Measurements from ENCODE around the gene BRF1. TPM values are rescaled to one million over a fixed set of nuclear protein-coding genes. Genes with fewer than 3 reads are reported as not detected.

Gene BRF1
- total RNA-seq, 2 experiments from 2014 or later, result 32.2 to 51.8 TPM

DNA sequence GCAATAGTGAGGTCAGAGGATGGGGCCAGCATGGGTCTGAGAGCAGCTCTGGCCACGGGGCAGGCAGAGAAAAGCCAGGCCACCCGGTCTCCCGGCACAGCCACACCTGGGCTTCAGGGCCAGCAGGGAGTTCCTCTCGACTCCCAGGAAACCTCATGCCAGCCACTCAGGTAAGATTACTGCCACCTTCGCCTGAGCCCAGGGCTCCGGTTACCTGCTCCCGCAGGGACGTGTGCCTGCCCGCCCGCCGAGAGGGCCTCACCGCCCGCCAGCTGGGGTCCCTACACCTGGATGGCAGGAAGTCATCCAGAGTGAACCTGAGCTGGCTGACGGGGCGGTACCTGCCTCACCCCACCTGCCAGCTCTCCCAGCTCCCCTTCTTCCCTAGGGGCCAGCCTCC lies 139.5 kb downstream of the BRF1 start:
- DNase-seq, result no peak
- Mint-ChIP-seq H3K9me3 (ENCODE audit: low read depth) (no peaks in the 10 kb centered on the region), H3K27ac (no peak overlapping the region), H3K4me1 (no peaks in the 10 kb centered on the region), H3K4me3 (no peak overlapping the region), H3K36me3 (no peaks in the 10 kb centered on the region), H3K27me3 (no peaks in the 10 kb centered on the region)
- no peak for ATAC-seq
- CTCF ChIA-PET, result no interaction called here

- no peaks in the 10 kb centered on the region for H3K27me3 Mint-ChIP-seq
- no peaks in the 10 kb centered on the region for H3K36me3 Mint-ChIP-seq
- no peaks in the 10 kb centered on the region for H3K4me1 Mint-ChIP-seq
- no peak for ATAC-seq
- H3K27ac Mint-ChIP-seq, result no peak overlapping the region
- DNase-seq, result no peak
- CTCF ChIA-PET, result no interaction called here
- H3K4me3 Mint-ChIP-seq, result no peak overlapping the region
- H3K9me3 Mint-ChIP-seq (ENCODE audit: low read depth), result no peaks in the 10 kb centered on the region
Observed at GRCh38 chr14:105160776-105161175, 140.0 kb downstream of the BRF1 start.

GRCh38 chr14:105159344-105159743 lies 141.5 kb downstream of the BRF1 start:
- Mint-ChIP-seq H3K27me3 (no peaks in the 10 kb centered on the region), H3K4me1 (no peaks in the 10 kb centered on the region), H3K9me3 (ENCODE audit: low read depth) (no peaks in the 10 kb centered on the region), H3K36me3 (no peaks in the 10 kb centered on the region), H3K27ac (no peak overlapping the region), H3K4me3 (no peak overlapping the region)
- CTCF ChIA-PET, result interaction anchor here (0.9 kb wide), 1 partner anchor 10 kb away, joined by 3 read pairs; no protein-coding TSS in a partner anchor
- ATAC-seq (no peak), DNase-seq (no peak)

Other genes with a start within 250 kb of the BRF1 start
- gene GPR132, start 235.6 kb downstream of the BRF1 start, total RNA-seq, result 10 to 100 TPM; 47.4 to 49.4 TPM
- gene JAG2, start 132.2 kb downstream of the BRF1 start, total RNA-seq, result 1 to 10 TPM in 1 of 2 experiments, under 1 TPM in 1; 0.76 to 3.2 TPM
- gene NUDT14, start 119.7 kb downstream of the BRF1 start, total RNA-seq, result 10 to 100 TPM; 16.2 to 20.9 TPM
- gene BTBD6, start 52.5 kb downstream of the BRF1 start, total RNA-seq, result 10 to 100 TPM; 47.1 to 49.0 TPM
- gene PACS2, start 13.7 kb upstream of the BRF1 start, total RNA-seq, result 10 to 100 TPM; 27.8 to 40.2 TPM
- 1 to 10 TPM; 3.4 to 3.7 TPM for gene TEX22, start 97.5 kb upstream of the BRF1 start, total RNA-seq
- 100 to 1,000 TPM; 134 to 141 TPM for gene MTA1, start 118.8 kb upstream of the BRF1 start, total RNA-seq
- gene CRIP2, start 173.8 kb upstream of the BRF1 start, total RNA-seq, result under 1 TPM in 1 of 2 experiments, not detected in 1; 0.68 TPM
- gene CRIP1, start 185.9 kb upstream of the BRF1 start, total RNA-seq, result 100 to 1,000 TPM; 546 to 574 TPM
- gene TEDC1, start 190.2 kb upstream of the BRF1 start, total RNA-seq, result 10 to 100 TPM; 40.6 to 56.8 TPM
- gene TMEM121, start 225.6 kb upstream of the BRF1 start, total RNA-seq, result 10 to 100 TPM; 11.5 to 11.9 TPM

Measured in activated CD8-positive, alpha-beta memory T cell treated with anti-CD3 and anti-CD28 coated beads, Interleukin-2, amount 10 ng/mL, durations not matched to agents 7 days and 5 days (primary cell).